ENCODE results near the gene NRAS.

DNA sequence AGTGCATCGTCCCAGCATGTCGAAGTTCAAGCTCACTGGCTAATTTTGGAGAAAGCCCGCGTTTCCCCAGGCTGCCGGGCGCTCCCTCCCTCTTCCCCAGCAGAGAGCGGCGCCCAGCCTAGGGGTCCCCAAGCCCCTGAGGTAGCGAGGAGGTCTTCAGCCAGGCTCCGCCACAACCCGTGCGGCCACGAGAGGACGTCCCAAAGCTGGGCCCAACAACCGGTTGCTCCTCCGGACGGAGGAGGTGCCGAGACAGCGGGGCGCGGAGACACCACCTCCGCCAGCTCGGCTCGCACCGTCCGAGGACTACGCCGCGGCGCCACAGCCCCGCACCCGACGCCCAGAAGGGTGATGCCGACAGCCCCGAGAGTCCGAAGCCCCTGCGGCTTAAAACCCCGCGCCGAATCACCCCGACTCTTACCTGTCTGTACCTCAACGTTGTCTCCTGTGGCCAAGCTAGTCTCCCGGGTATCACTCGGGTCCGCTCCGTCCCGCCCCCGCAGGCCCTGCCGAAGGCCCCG is 46.9 kb downstream of the NRAS start, which contains the start of gene DENND2C:
- TF ChIP-seq CTCF (IDR thresholded peaks at IDR 0.05; ENCODE audit: poor library complexity) = no peak
- TF ChIP-seq EZH2 (IDR thresholded peaks at IDR 0.05; ENCODE audit: borderline replicate concordance) = no peak
